Natural killer cell (primary cell): ENCODE results near the gene WNT16. TPM values are rescaled to one million over a fixed set of nuclear protein-coding genes. Genes with fewer than 3 reads are reported as not detected.

Experiments
- ATAC-seq, 3 donors: fragments of 150-1000 bp in 2 of 3; fragments of 200-7000 bp in 1 of 3; cut with Tn5 transposase; 1 replicate in 1 of 3; 2 replicates in 2 of 3; pipeline ENCODE4 v1.10.0; 2021; ENCODE audit warnings: mild to moderate bottlenecking in 2 of 3, moderate library complexity in 2 of 3
- DNase-seq, 2 donors: peaks; one replicate each; pipeline versions ENCODE4 v3.0.0 to v3.0.0-alpha.2; 2013 to 2021; ENCODE audit warnings: mixed read lengths in 1 of 2
- H3K27ac ChIP-seq: one replicate; pipeline ENCODE4 v1.5.1; 2013; ENCODE audit warnings: mild to moderate bottlenecking, low read length
- H3K27me3 ChIP-seq: one replicate; pipeline ENCODE4 v1.6.1; 2013; ENCODE audit warnings: low read length; ENCODE audit not compliant: control insufficient read depth, insufficient read depth
- H3K36me3 ChIP-seq: one replicate; pipeline ENCODE4 v1.6.1; 2013; ENCODE audit warnings: low read length; ENCODE audit not compliant: control insufficient read depth, insufficient read depth
- H3K4me1 ChIP-seq: one replicate; pipeline ENCODE4 v1.6.1; 2013; ENCODE audit warnings: low read length; ENCODE audit not compliant: control insufficient read depth, insufficient read depth
- H3K4me3 ChIP-seq: one replicate; pipeline ENCODE4 v1.5.1; 2013; ENCODE audit warnings: low read length
- H3K9me3 ChIP-seq: one replicate; pipeline ENCODE4 v1.6.1; 2013; ENCODE audit warnings: low read length; ENCODE audit not compliant: control insufficient read depth, insufficient read depth
- H3K27ac Mint-ChIP-seq, 2 donors: one replicate each; pipeline ENCODE4 v1.8.0; 2022; ENCODE audit warnings: mild to moderate bottlenecking in 2 of 2, mixed read lengths in 2 of 2, moderate library complexity in 1 of 2
- H3K27me3 Mint-ChIP-seq, 2 donors: one replicate each; pipeline ENCODE4 v1.8.0; 2022; ENCODE audit warnings: low read depth in 2 of 2, mixed read lengths in 2 of 2
- H3K36me3 Mint-ChIP-seq: one replicate; pipeline ENCODE4 v1.8.0; 2022; ENCODE audit warnings: mixed read lengths
- H3K4me1 Mint-ChIP-seq, 2 donors: one replicate each; pipeline ENCODE4 v1.8.0; 2022; ENCODE audit warnings: mixed read lengths in 2 of 2
- H3K4me3 Mint-ChIP-seq: one replicate; pipeline ENCODE4 v1.8.0; 2022; ENCODE audit warnings: mild to moderate bottlenecking, moderate library complexity, mixed read lengths
- H3K9me3 Mint-ChIP-seq, 2 donors: one replicate each; pipeline ENCODE4 v1.8.0; 2022; ENCODE audit warnings: mixed read lengths in 2 of 2
- CTCF ChIP-seq: fragments of 200-600 bp; IDR thresholded peaks from one replicate; pipeline ENCODE4 v1.8.0; 2022; ENCODE audit warnings: antibody characterized with exemption
- WGBS: methylation state at CpG from one replicate; pipeline ENCODE4 v1.1.7; 2013; ENCODE audit warnings: missing lambda C conversion rate; ENCODE audit not compliant: insufficient coverage; 5-methylcytosine and 5-hydroxymethylcytosine counted together
- intact Hi-C: fragments of 100-400 bp; cut with micrococcal nuclease; formaldehyde crosslinking; loops from one replicate; pipeline ENCODE4 v1.14.2; 2022
- total RNA-seq, 4 donors: library from RNA; stranded (reverse); fragments of 120-200 nt in 1 of 4; gene quantifications; one replicate each; pipeline versions ENCODE4 v1.2.3 to v1.2.4, GENCODE V29; 2013 to 2022

WNT16 gene
- total RNA-seq, 3 donors from 2014 or later (not counting 1 experiment from before 2014, with no cell fraction given): not detected

- Histone ChIP-seq H3K9me3 (peaks cover 6% of the 10 kb centered on the region), H3K36me3 (no peaks in the 10 kb centered on the region), H3K27ac (no peak overlapping the region), H3K4me1 (no peaks in the 10 kb centered on the region), H3K4me3 (no peak overlapping the region), H3K27me3 (no peaks in the 10 kb centered on the region)
- intact Hi-C loops: no loop called here
- Mint-ChIP-seq H3K27me3 (peaks cover 8 to 18% of the 10 kb centered on the region in 2 donors), H3K4me3 (no peak overlapping the region), H3K9me3 (peaks cover 0 to 3% of the 10 kb centered on the region in 2 donors), H3K27ac (no peak overlapping the region), H3K4me1 (no peaks in the 10 kb centered on the region), H3K36me3 (peaks cover 7% of the 10 kb centered on the region)
- 100% methylated on average over 1 of the region's 1 CpG for WGBS
- ATAC-seq: no peak
- no peak for DNase-seq
- TF ChIP-seq CTCF: no peak
Observed at GRCh38 chr7:121280656-121281055, 48.1 kb upstream of the WNT16 start.

- ATAC-seq: no peak
- WGBS: 56% methylated on average over 2 of the region's 3 CpGs
Observed at GRCh38 chr7:121282129-121282528, 46.7 kb upstream of the WNT16 start.

GRCh38 chr7:121285066-121285667, 43.6 kb upstream of the WNT16 start:
- H3K9me3 Mint-ChIP-seq: peaks cover 0 to 3% of the 10 kb centered on the region in 2 donors
- H3K36me3 Mint-ChIP-seq: peaks cover 8% of the 10 kb centered on the region
- no peaks in the 10 kb centered on the region for H3K36me3 ChIP-seq
- DNase-seq: no peak
- no peak for ATAC-seq
- no peak overlapping the region for H3K4me3 ChIP-seq
- WGBS: 83% methylated on average over 1 of the region's 1 CpG
- no peaks in the 10 kb centered on the region for H3K27me3 ChIP-seq
- no peaks in the 10 kb centered on the region for H3K4me1 ChIP-seq
- no peaks in the 10 kb centered on the region for H3K4me1 Mint-ChIP-seq
- intact Hi-C loops: no loop called here
- no peak for TF ChIP-seq CTCF
- no peak overlapping the region for H3K4me3 Mint-ChIP-seq
- H3K27me3 Mint-ChIP-seq: peaks cover 10 to 11% of the 10 kb centered on the region in 2 donors
- H3K27ac Mint-ChIP-seq: no peak overlapping the region
- H3K27ac ChIP-seq: no peak overlapping the region
- H3K9me3 ChIP-seq: peaks cover 6% of the 10 kb centered on the region

More at GRCh38 chr7:121282129-121282528, 46.7 kb upstream of the WNT16 start:
- no peaks in the 10 kb centered on the region for H3K4me1 ChIP-seq
- no peaks in the 10 kb centered on the region for H3K36me3 ChIP-seq
- no peak for DNase-seq
- no peak overlapping the region for H3K4me3 ChIP-seq
- Mint-ChIP-seq H3K4me1 (no peaks in the 10 kb centered on the region), H3K9me3 (peaks cover 0 to 3% of the 10 kb centered on the region in 2 donors), H3K4me3 (no peak overlapping the region), H3K27me3 (peaks cover 10 to 11% of the 10 kb centered on the region in 2 donors), H3K36me3 (peaks cover 8% of the 10 kb centered on the region), H3K27ac (no peak overlapping the region)
- H3K27ac ChIP-seq: no peak overlapping the region
- H3K27me3 ChIP-seq: no peaks in the 10 kb centered on the region
- intact Hi-C loops: no loop called here
- no peak for TF ChIP-seq CTCF
- peaks cover 6% of the 10 kb centered on the region for H3K9me3 ChIP-seq

- peaks cover 10 to 11% of the 10 kb centered on the region in 2 donors for H3K27me3 Mint-ChIP-seq
- H3K4me1 ChIP-seq: no peaks in the 10 kb centered on the region
- intact Hi-C loops: no loop called here
- H3K4me1 Mint-ChIP-seq: no peaks in the 10 kb centered on the region
- H3K36me3 Mint-ChIP-seq: peaks cover 8% of the 10 kb centered on the region
- H3K4me3 ChIP-seq: no peak overlapping the region
- H3K36me3 ChIP-seq: no peaks in the 10 kb centered on the region
- peaks cover 6% of the 10 kb centered on the region for H3K9me3 ChIP-seq
- peaks cover 0 to 3% of the 10 kb centered on the region in 2 donors for H3K9me3 Mint-ChIP-seq
- 84% methylated on average over 2 of the region's 2 CpGs for whole genome bisulfite sequencing
- H3K27me3 ChIP-seq: no peaks in the 10 kb centered on the region
- no peak overlapping the region for H3K27ac ChIP-seq
- no peak for ATAC-seq
- H3K27ac Mint-ChIP-seq: no peak overlapping the region
- DNase-seq: no peak
- no peak overlapping the region for H3K4me3 Mint-ChIP-seq
- TF ChIP-seq CTCF: no peak
Observed at GRCh38 chr7:121286186-121286585, 42.6 kb upstream of the WNT16 start.
